ENCODE results near the gene TTC27.

- no peak for TF ChIP-seq CTCF (IDR thresholded peaks at IDR 0.05)
- no peak for TF ChIP-seq POLR2A (IDR thresholded peaks at IDR 0.05)
These were observed 192.2 kb downstream of the TTC27 start for GRCh38 chr2:32820088-32820487.

Measured in lower leg skin (tissue), 3 donors.